ENCODE data around the gene SLC22A17.

Gene SLC22A17

DNA sequence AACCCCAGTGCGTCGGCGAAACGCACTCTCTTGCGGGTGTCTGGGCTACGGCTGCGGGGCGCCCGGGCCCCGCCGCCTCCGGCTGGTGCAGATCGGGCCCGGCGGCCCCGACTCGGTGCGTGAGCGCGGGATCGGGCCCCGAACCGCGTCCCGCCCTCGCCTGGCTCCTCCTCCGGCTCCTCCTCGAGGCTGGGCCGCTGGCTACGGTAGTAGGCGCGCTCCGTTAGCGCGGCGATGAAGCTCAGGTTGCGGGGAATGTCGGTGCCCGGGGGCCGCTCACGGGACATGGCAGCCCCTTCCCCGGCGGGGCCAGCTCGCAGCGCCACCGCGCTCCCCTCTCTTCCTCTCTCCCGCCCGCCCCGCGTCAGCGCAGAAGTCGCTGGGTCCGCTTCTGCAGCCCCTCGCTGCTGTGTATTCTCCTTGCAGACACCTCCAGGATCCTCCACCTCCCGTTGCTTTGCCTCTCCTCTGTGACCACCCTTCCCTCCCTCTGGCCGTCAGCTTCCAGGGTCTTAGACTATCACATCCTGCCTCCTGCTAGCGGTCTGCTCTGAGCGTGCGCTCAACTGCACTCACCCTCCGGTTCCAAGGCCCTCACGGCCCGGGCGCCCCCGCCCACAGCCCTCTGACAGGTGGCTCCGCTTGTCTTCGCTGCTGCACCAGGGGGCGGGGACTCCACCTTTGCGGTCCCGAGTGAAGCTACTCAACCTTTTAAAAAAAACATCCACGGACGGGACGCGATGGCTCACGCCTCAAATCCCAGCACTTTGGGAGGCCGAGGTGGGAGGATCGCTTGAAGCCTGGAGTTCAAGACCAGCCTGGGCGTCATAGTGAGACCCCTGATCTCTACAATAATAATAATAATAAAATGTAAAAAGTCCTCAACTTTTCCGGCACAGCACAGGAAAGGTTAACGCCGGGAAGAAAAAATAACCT is 50.1 kb downstream of the SLC22A17 start, which contains the start of gene PPP1R3E:
TSS of gene PPP1R3E (minus strand) at position 570 of the 936 bp plus-strand sequence. CDS start at position 287, 283 bp downstream.
- peak; percentile 83 for DNase-seq

DNA sequence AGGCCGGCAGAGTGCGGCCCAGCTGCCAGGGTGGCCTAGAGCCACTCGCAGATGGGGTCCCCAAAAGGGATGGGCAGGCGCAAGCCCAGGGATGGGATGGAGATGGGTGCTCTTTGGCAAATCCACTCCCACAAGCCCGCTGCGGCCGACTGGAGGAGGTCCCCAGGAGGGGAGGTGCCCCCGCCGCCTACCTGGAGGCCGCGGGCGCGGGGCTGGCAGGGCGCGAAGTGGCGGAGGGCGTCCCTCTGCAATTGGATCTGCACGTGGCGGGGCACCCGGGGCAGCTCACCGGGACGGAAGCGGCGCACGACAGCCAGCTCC is 50.8 kb downstream of the SLC22A17 start:
- peak; percentile 83 for DNase-seq

DNA sequence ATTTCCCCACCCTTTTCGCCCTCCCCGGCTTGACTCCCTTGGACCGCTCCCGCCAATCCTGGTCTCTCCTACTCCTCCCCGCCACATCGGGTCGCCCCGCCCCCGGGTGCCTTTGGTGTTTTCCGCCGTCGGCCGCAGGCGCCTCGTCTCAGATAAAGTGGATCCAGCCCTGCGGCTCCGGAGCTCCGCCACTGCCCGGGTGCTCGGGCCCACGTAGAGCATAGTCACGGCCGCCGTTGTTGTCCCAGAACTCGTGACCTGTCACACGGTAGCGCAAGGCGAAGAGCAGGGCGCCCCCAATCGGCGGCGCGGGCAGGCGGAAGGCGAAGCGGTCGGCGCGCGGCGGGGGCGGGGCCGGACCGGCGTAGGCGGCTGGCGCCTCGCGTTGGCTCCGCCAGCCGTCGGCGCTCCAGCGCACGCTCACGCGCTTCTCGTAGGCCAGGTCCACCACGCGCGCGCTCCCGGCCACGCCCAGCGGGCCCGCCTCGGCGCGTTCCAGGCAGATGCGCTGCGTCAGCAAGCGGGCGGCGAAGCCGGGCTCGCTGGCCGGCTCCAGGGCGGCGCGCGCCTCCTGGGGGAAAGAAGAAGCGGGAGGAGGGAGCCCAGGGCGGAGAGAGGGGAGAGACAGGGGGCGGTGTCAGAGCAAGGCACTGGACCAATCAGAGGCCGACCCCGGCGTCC is 51.3 kb downstream of the SLC22A17 start:
- DNase-seq: peak; percentile 99

DNA sequence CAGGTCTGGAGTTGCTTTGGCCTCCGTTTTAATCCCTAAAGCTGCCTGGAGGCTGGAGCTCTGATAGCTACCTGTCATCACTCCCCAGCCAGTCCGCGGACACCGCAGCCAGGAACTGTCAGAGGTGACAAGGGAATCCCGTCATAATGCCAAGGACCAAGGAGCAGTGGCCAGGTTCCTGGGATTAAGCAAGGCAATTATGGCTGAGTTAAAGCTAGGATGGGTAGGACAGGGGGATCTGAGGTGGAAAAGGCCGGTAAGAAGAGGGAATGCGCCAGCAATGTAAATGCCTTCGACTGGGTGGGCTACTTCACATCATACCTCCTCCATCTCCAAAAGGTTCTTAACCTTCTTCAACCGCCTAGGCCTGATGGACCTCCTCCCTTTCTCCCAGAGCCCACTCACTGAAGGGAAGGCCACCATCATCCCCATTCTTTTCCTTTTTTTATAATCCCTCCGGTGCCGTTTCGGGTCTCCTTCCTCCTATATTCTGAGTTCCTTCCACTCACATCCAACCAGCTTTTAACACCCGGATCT is 51.9 kb downstream of the SLC22A17 start:
- DNase-seq: no peak

DNA sequence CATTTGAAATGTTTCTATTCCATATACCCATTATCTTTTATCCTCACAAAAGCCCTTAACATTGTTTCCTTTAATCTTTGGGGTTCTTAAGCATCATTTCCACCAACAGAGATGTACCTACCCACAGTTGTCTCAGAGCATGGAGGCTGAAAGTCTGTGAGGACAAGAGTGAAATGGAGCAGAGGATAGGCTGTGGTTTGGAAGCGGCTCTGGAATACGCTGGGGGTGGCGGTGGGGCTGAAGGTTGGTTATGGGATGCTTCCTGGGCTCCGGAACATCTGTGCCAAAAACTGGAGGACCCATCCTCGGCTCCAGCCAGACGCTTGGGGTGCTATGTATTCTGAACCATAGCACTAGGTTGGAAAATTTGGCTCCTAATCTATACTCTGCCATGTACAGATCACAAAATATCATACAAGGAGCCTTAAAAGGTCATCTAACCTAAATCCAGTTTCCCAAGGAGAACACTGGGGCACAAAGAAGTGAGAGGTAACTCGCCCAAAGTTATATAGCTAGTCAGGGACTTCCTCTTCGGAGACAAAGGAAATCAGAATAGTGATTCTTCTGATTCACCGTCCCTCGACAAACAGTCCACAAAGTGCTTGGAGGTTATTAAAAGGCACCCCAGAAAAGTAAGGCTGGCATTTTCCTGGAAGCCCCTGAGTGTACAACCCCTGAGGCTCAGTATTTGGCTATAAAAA is 52.6 kb downstream of the SLC22A17 start:
- no peak for DNase-seq

DNA sequence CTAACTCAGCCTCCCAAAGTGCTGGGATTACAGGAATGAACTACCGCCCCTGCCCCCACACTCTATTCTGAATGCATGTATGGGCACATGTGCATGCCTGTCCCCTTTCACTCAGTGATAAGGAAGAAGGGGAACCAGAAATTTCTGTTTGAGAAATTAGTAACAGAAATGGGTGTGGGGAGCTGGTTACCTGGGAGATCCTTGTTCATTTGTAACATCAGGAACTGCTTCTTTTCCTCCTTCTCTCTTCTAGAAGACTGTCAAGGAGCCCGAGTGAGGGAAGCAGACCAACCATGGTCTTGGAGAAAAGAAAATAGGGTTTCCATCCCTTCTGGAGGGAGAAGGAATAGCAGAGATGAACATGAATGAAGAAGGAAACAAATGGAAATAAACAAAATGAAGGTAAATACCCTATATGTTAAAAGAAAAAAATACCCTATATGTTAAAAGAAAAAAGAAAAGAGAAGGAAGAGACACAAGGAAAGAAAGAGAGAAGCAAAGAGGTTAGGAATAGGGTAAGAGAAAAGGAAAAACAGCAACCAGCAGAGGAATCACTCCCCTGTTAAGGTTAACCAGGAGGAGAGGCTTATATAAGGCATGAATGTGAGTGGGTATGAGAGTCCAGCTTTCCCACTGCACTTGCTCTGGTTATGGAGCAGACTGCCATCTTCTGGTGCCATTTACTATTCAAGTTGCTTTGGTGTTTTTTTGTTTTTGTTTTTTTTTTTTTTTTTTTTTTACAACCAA is 53.3 kb downstream of the SLC22A17 start:
- no peak for DNase-seq

DNA sequence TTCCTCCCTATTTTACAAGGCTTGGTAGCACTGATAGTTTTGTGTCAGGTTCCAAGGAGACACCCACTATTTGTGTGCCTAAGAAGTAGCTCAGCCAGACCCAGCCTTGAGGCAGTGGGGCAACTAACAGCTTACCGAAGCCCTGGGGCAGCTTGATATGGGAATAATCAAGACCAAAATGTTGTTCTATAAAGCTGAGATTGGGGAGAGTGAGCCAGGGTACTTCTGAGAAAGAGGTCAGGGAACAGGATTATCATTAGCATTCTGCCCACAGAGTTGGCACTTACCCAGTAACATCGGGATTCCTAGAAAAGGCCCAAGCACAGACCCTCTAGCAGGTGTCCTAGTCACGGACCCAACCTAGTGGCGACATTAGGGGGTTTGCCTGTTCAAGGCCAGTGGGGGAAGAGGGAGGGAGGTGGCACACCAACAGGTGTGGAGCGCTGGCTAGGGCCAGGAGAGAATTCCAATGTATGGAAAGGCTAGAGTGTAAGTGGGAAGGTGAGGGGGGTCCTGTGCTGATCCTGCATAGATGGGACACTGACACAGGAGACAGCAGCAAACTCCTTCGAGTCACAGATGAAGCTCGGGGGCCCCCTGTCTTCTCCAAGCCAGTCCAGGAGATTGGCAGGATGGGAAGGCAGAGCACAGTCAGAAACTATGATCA is 54.9 kb downstream of the SLC22A17 start:
- DNase-seq: no peak

DNA sequence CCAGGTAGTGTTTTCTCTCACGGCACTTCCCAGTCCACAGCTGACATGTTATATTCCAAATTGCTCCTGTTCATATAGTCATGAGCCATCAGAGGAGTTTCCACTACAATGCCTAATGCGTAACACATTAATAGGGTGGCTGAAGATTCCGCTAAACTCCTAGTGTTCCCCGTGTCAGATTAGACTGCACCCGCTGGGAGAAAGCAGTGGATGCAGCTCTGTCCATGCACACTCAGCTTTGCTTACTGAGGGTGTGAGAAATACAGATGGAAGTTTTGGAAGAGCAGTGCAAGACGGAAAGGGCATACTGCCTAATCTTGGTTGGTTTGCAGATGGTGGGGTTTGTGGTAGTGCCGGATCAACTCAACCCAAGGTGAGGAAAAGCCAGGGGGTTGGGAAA is 55.6 kb downstream of the SLC22A17 start:
- no peak for DNase-seq
